HL-60 (cell line): ENCODE data around the gene SGK1.

Experiments used
- DNase-seq, 2 experiments: peaks; one replicate each; pipeline ENCODE4 v3.0.0-alpha.2; 2010 to 2020; ENCODE audit warnings: low read depth in 1 of 2, low spot score in 1 of 2
- H3K27ac ChIP-seq: fragments of 250-450 bp; sonication (Bioruptor Pico); replicated peaks from 2 replicates; pipeline ENCODE4 v1.5.1; 2020; ENCODE audit warnings: mild to moderate bottlenecking, moderate library complexity
- H3K27me3 ChIP-seq: fragments of 250-450 bp; sonication (Bioruptor Pico); 2 replicates; pipeline ENCODE4 v1.5.1; 2021; ENCODE audit warnings: mild to moderate bottlenecking, moderate library complexity; ENCODE audit not compliant: insufficient read depth, poor library complexity, severe bottlenecking
- H3K4me3 ChIP-seq: replicated peaks from 2 replicates; pipeline ENCODE4 v1.5.1; 2011; ENCODE audit warnings: mild to moderate bottlenecking, control low read depth, low read length; ENCODE audit not compliant: insufficient read depth
- CTCF ChIP-seq: IDR thresholded peaks from one replicate; pipeline ENCODE4 v1.5.1; 2011; ENCODE audit warnings: low read length, control low read depth, inconsistent platforms; ENCODE audit not compliant: insufficient read depth
- GABPA ChIP-seq: IDR thresholded peaks from 2 replicates; pipeline ENCODE4 v1.6.1; 2012; ENCODE audit warnings: low read depth
- POLR2AphosphoS5 ChIP-seq: IDR thresholded peaks from 2 replicates; pipeline ENCODE4 v1.6.1; 2012; ENCODE audit warnings: low read depth
- SPI1 ChIP-seq: IDR thresholded peaks from 2 replicates; pipeline ENCODE4 v1.6.1; 2012; ENCODE audit warnings: low read depth, mild to moderate bottlenecking, borderline replicate concordance
- TF ChIP-seq, protein P1 (sequence below): IDR thresholded peaks from 2 replicates; pipeline ENCODE4 v1.6.1; 2012; ENCODE audit warnings: low read depth; ENCODE audit not compliant: insufficient replicate concordance

SGK1 gene

GRCh38 chr6:134347885-134348805, 30.2 kb upstream of the SGK1 start:
- TF ChIP-seq GABPA = no peak
- TF ChIP-seq, protein P1, sequence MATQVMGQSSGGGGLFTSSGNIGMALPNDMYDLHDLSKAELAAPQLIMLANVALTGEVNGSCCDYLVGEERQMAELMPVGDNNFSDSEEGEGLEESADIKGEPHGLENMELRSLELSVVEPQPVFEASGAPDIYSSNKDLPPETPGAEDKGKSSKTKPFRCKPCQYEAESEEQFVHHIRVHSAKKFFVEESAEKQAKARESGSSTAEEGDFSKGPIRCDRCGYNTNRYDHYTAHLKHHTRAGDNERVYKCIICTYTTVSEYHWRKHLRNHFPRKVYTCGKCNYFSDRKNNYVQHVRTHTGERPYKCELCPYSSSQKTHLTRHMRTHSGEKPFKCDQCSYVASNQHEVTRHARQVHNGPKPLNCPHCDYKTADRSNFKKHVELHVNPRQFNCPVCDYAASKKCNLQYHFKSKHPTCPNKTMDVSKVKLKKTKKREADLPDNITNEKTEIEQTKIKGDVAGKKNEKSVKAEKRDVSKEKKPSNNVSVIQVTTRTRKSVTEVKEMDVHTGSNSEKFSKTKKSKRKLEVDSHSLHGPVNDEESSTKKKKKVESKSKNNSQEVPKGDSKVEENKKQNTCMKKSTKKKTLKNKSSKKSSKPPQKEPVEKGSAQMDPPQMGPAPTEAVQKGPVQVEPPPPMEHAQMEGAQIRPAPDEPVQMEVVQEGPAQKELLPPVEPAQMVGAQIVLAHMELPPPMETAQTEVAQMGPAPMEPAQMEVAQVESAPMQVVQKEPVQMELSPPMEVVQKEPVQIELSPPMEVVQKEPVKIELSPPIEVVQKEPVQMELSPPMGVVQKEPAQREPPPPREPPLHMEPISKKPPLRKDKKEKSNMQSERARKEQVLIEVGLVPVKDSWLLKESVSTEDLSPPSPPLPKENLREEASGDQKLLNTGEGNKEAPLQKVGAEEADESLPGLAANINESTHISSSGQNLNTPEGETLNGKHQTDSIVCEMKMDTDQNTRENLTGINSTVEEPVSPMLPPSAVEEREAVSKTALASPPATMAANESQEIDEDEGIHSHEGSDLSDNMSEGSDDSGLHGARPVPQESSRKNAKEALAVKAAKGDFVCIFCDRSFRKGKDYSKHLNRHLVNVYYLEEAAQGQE = no peak
- TF ChIP-seq SPI1 = no peak
- TF ChIP-seq POLR2AphosphoS5 = no peak
- TF ChIP-seq CTCF = no peak
- Histone ChIP-seq H3K27me3 (no peaks in the 10 kb centered on the region), H3K27ac (no peak overlapping the region), H3K4me3 (no peak overlapping the region)
- DNase-seq = no peak

- H3K27ac ChIP-seq = no peak overlapping the region
- TF ChIP-seq POLR2AphosphoS5 (no peak), GABPA (no peak), CTCF (no peak), SPI1 (no peak)
- TF ChIP-seq, protein P1 = no peak
- H3K27me3 ChIP-seq = no peaks in the 10 kb centered on the region
- no peak overlapping the region for H3K4me3 ChIP-seq
- DNase-seq = no peak
Observed at GRCh38 chr6:134346932-134347545, 29.1 kb upstream of the SGK1 start.

- Histone ChIP-seq H3K27me3 (no peaks in the 10 kb centered on the region), H3K4me3 (no peak overlapping the region), H3K27ac (no peak overlapping the region)
- no peak for DNase-seq
- TF ChIP-seq CTCF = no peak
- no peak for TF ChIP-seq GABPA
- TF ChIP-seq, protein P1 = no peak
- TF ChIP-seq SPI1 = no peak
- no peak for TF ChIP-seq POLR2AphosphoS5
Observed at GRCh38 chr6:134345789-134346188, 27.9 kb upstream of the SGK1 start.
